ENCODE data around the gene USP17L28. TPM values are rescaled to one million over a fixed set of nuclear protein-coding genes. Genes with fewer than 3 reads are reported as not detected.

The USP17L28 gene, protein sequence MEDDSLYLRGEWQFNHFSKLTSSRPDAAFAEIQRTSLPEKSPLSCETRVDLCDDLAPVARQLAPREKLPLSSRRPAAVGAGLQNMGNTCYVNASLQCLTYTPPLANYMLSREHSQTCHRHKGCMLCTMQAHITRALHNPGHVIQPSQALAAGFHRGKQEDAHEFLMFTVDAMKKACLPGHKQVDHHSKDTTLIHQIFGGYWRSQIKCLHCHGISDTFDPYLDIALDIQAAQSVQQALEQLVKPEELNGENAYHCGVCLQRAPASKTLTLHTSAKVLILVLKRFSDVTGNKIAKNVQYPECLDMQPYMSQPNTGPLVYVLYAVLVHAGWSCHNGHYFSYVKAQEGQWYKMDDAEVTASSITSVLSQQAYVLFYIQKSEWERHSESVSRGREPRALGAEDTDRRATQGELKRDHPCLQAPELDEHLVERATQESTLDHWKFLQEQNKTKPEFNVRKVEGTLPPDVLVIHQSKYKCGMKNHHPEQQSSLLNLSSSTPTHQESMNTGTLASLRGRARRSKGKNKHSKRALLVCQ
- not detected in 2 replicates for total RNA-seq

GRCh38 chr4:9348593-9348992 lies at the start of gene USP17L28:
USP17L28 (plus strand) TSS chr4:9348893; CDS start chr4:9348893, 0 bp downstream.

DNA sequence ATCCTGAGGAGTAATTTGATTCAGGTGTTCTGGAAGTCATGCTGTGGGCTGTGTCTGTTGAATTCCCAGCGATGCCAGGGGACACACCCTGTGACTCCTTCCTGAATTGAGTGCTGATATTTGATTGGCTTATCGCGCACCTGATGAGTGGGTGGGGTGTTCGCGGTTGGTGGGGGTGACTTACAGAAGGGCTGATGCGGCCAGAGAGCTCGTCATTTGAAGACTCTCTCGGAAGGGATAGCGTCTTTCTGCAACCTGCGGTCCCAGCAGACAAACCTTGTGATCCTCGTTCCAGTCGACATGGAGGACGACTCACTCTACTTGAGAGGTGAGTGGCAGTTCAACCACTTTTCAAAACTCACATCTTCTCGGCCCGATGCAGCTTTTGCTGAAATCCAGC lies 23.8 kb upstream of the USP17L28 start, which contains the start of gene USP17L24:
USP17L24 (plus strand) TSS at position 301 of the 400 bp plus-strand sequence; CDS start at position 301, 0 bp downstream.

GRCh38 chr4:9329611-9330010 lies 19.1 kb upstream of the USP17L28 start, which contains the start of gene USP17L25:
USP17L25 (plus strand) TSS chr4:9329911; CDS start chr4:9329911, 0 bp downstream.

GRCh38 chr4:9334358-9334757 lies 14.3 kb upstream of the USP17L28 start, which contains the start of gene USP17L26:
USP17L26 (plus strand) TSS chr4:9334658; CDS start chr4:9334658, 0 bp downstream.

DNA sequence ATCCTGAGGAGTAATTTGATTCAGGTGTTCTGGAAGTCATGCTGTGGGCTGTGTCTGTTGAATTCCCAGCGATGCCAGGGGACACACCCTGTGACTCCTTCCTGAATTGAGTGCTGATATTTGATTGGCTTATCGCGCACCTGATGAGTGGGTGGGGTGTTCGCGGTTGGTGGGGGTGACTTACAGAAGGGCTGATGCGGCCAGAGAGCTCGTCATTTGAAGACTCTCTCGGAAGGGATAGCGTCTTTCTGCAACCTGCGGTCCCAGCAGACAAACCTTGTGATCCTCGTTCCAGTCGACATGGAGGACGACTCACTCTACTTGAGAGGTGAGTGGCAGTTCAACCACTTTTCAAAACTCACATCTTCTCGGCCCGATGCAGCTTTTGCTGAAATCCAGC lies 9.6 kb upstream of the USP17L28 start, which contains the start of gene USP17L5:
USP17L5 (plus strand) TSS at position 301 of the 400 bp plus-strand sequence; CDS start at position 301, 0 bp downstream.

DNA sequence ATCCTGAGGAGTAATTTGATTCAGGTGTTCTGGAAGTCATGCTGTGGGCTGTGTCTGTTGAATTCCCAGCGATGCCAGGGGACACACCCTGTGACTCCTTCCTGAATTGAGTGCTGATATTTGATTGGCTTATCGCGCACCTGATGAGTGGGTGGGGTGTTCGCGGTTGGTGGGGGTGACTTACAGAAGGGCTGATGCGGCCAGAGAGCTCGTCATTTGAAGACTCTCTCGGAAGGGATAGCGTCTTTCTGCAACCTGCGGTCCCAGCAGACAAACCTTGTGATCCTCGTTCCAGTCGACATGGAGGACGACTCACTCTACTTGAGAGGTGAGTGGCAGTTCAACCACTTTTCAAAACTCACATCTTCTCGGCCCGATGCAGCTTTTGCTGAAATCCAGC lies 4.8 kb upstream of the USP17L28 start, which contains the start of gene USP17L27:
USP17L27 (plus strand) TSS at position 301 of the 400 bp plus-strand sequence; CDS start at position 301, 0 bp downstream.

DNA sequence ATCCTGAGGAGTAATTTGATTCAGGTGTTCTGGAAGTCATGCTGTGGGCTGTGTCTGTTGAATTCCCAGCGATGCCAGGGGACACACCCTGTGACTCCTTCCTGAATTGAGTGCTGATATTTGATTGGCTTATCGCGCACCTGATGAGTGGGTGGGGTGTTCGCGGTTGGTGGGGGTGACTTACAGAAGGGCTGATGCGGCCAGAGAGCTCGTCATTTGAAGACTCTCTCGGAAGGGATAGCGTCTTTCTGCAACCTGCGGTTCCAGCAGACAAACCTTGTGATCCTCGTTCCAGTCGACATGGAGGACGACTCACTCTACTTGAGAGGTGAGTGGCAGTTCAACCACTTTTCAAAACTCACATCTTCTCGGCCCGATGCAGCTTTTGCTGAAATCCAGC lies 4.6 kb downstream of the USP17L28 start, which contains the start of gene USP17L29:
USP17L29 (plus strand) TSS at position 301 of the 400 bp plus-strand sequence; CDS start at position 301, 0 bp downstream.

DNA sequence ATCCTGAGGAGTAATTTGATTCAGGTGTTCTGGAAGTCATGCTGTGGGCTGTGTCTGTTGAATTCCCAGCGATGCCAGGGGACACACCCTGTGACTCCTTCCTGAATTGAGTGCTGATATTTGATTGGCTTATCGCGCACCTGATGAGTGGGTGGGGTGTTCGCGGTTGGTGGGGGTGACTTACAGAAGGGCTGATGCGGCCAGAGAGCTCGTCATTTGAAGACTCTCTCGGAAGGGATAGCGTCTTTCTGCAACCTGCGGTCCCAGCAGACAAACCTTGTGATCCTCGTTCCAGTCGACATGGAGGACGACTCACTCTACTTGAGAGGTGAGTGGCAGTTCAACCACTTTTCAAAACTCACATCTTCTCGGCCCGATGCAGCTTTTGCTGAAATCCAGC lies 14.1 kb downstream of the USP17L28 start, which contains the start of gene USP17L30:
USP17L30 (plus strand) TSS at position 301 of the 400 bp plus-strand sequence; CDS start at position 301, 0 bp downstream.

Other genes starting within 250 kb of the USP17L28 start
- gene FAM90A26, start 178.5 kb upstream of the USP17L28 start, total RNA-seq, result not detected in 2 replicates
- not detected in 2 replicates for gene USP17L10, start 138.2 kb upstream of the USP17L28 start, total RNA-seq
- not detected in 2 replicates for gene USP17L11, start 133.5 kb upstream of the USP17L28 start, total RNA-seq
- gene USP17L12, start 128.7 kb upstream of the USP17L28 start, total RNA-seq, result not detected in 2 replicates
- gene USP17L13, start 124.0 kb upstream of the USP17L28 start, total RNA-seq, result not detected in 2 replicates
- not detected in 2 replicates for gene USP17L15, start 114.5 kb upstream of the USP17L28 start, total RNA-seq
- gene USP17L17, start 105.0 kb upstream of the USP17L28 start, total RNA-seq, result not detected in 2 replicates
- not detected in 2 replicates for gene USP17L18, start 100.3 kb upstream of the USP17L28 start, total RNA-seq
- gene USP17L19, start 95.5 kb upstream of the USP17L28 start, total RNA-seq, result not detected in 2 replicates
- gene USP17L20, start 90.8 kb upstream of the USP17L28 start, total RNA-seq, result not detected in 2 replicates
- gene USP17L21, start 86.0 kb upstream of the USP17L28 start, total RNA-seq, result not detected in 2 replicates
- not detected in 2 replicates for gene USP17L22, start 81.3 kb upstream of the USP17L28 start, total RNA-seq
- gene USP17L24, start 23.7 kb upstream of the USP17L28 start, total RNA-seq, result not detected in 2 replicates
- not detected in 2 replicates for gene USP17L25, start 19.0 kb upstream of the USP17L28 start, total RNA-seq
- not detected in 2 replicates for gene USP17L26, start 14.2 kb upstream of the USP17L28 start, total RNA-seq
- not detected in 2 replicates for gene USP17L5, start 9.5 kb upstream of the USP17L28 start, total RNA-seq
- gene USP17L27, start 4.7 kb upstream of the USP17L28 start, total RNA-seq, result not detected in 2 replicates
- gene USP17L29, start 4.7 kb downstream of the USP17L28 start, total RNA-seq, result not detected in 2 replicates
- gene USP17L30, start 14.2 kb downstream of the USP17L28 start, total RNA-seq, result not detected in 2 replicates
- gene DEFB131A, start 95.5 kb downstream of the USP17L28 start, total RNA-seq, result not detected in 2 replicates

All from dermis lymphatic vessel endothelial cell (primary cell).